Measurements from ENCODE around the gene FAM50A. TPM values are rescaled to one million over a fixed set of nuclear protein-coding genes. Genes with fewer than 3 reads are reported as not detected.
A peak's percentile ranks its signal among the peaks of the same experiment; 100 is the strongest.
"Not testable (repeated sequence)": the region's sequence is repeated elsewhere in the genome, so short reads cannot be mapped to it uniquely, and the experiment has no call there.

FAM50A gene
- total RNA-seq, 1 experiment from 2014 or later: 82.1 TPM

- DNase-seq: peak; percentile 87 to 97
- Histone ChIP-seq H3K27me3 (ENCODE audit: insufficient read depth, low read depth) (no peaks in the 10 kb centered on the region), H3K27ac (peak within 1 kb of the TSS; percentile 68), H3K9me3 (ENCODE audit: insufficient read depth, low read depth) (no peaks in the 10 kb centered on the region), H3F3A (ENCODE audit: insufficient read depth, low read depth) (peaks cover 9% of the 10 kb centered on the region; the same call in 1 of the 2 replicates), H3K4me1 (replicated peaks; ENCODE audit: insufficient read depth) (peaks cover 14% of the 10 kb centered on the region; the same call in 1 of the 2 replicates), H4K20me1 (ENCODE audit: insufficient read depth) (no peaks in the 10 kb centered on the region), H3K36me3 (ENCODE audit: low read depth) (no peaks in the 10 kb centered on the region), H3K4me3 (peak within 1 kb of the TSS; percentile 66), H3K79me2 (ENCODE audit: low read depth) (peaks cover 2% of the 10 kb centered on the region), H3K9me2 (ENCODE audit: insufficient read depth) (no peaks in the 10 kb centered on the region), H2AFZ (peak within 1 kb of the TSS; percentile 86), H3K4me2 (peak within 1 kb of the TSS; percentile 91)
- CTCF ChIA-PET: interaction anchor here (0.6 to 1.2 kb wide), 3 partner anchors 42 to 736 kb away, joined by 3 to 8 read pairs (median 4); partner anchors contain the start of gene FLNA
- intact Hi-C loops (cut with micrococcal nuclease; ENCODE audit: unreplicated experiment): loop anchor here (1.0 to 2.0 kb wide), 3 partner anchors 26 to 82 kb away; partner anchors contain the start of genes DNASE1L1 and FAM3A
- no peak for TF ChIP-seq CTCF (conservative IDR thresholded peaks at IDR 0.05)
- no peak for TF ChIP-seq EZH2 (IDR thresholded peaks at IDR 0.05; ENCODE audit: low read depth)
- POLR2A ChIA-PET (ENCODE audit: unreplicated experiment): interaction anchor here (0.6 to 1.9 kb wide), 18 partner anchors 9 to 533 kb away, joined by 3 to 14 read pairs (median 5); partner anchors contain the start of gene FAM3A
- no TSS peak for BruUV-seq (replicated peaks)
Measured at GRCh38 chrX:154490414-154491083, 46.6 kb downstream of the FAM50A start, which contains the start of gene SLC10A3. TSS of gene SLC10A3 (minus strand) at chrX:154490629. CDS start at chrX:154488940, 1,689 bp downstream.

GRCh38 chrX:154494715-154495114, 50.8 kb downstream of the FAM50A start:
- Histone ChIP-seq H3K9me2 (ENCODE audit: insufficient read depth) (no peaks in the 10 kb centered on the region), H3K4me1 (replicated peaks; ENCODE audit: insufficient read depth) (0 out of 2 replicates have a peak, but pooled peaks cover 4% of the 10 kb centered on the region), H3K27ac (no peak overlapping the region), H3K4me3 (no peak overlapping the region), H3K9me3 (ENCODE audit: insufficient read depth, low read depth) (no peaks in the 10 kb centered on the region), H2AFZ (no peak overlapping the region), H3F3A (ENCODE audit: insufficient read depth, low read depth) (0 out of 2 replicates have a peak, but pooled peaks cover 3% of the 10 kb centered on the region), H4K20me1 (ENCODE audit: insufficient read depth) (no peaks in the 10 kb centered on the region), H3K79me2 (ENCODE audit: low read depth) (no peaks in the 10 kb centered on the region), H3K4me2 (no peak overlapping the region), H3K27me3 (ENCODE audit: insufficient read depth, low read depth) (no peaks in the 10 kb centered on the region), H3K36me3 (ENCODE audit: low read depth) (no peaks in the 10 kb centered on the region)
- CTCF ChIA-PET: no interaction called here
- no peak for TF ChIP-seq CTCF (conservative IDR thresholded peaks at IDR 0.05)
- no peak for TF ChIP-seq EZH2 (IDR thresholded peaks at IDR 0.05; ENCODE audit: low read depth)
- no peak for DNase-seq
- POLR2A ChIA-PET (ENCODE audit: unreplicated experiment): no interaction called here
- BruUV-seq (replicated peaks): no TSS peak
- intact Hi-C loops (cut with micrococcal nuclease; ENCODE audit: unreplicated experiment): no loop called here

GRCh38 chrX:154495472-154495922, 51.6 kb downstream of the FAM50A start:
- TF ChIP-seq CTCF (conservative IDR thresholded peaks at IDR 0.05) (no peak), EZH2 (IDR thresholded peaks at IDR 0.05; ENCODE audit: low read depth) (no peak)
- intact Hi-C loops (cut with micrococcal nuclease; ENCODE audit: unreplicated experiment): no loop called here
- no peak for DNase-seq
- H3F3A ChIP-seq (ENCODE audit: insufficient read depth, low read depth): 0 out of 2 replicates have a peak, but pooled peaks cover 3% of the 10 kb centered on the region
- no peak overlapping the region for H3K4me3 ChIP-seq
- no peak overlapping the region for H3K4me2 ChIP-seq
- H3K4me1 ChIP-seq (replicated peaks; ENCODE audit: insufficient read depth): 0 out of 2 replicates have a peak, but pooled peaks cover 4% of the 10 kb centered on the region
- H3K27me3 ChIP-seq (ENCODE audit: insufficient read depth, low read depth): no peaks in the 10 kb centered on the region
- no peaks in the 10 kb centered on the region for H3K9me2 ChIP-seq (ENCODE audit: insufficient read depth)
- POLR2A ChIA-PET (ENCODE audit: unreplicated experiment): no interaction called here
- no TSS peak for BruUV-seq (replicated peaks)
- no peaks in the 10 kb centered on the region for H3K79me2 ChIP-seq (ENCODE audit: low read depth)
- CTCF ChIA-PET: no interaction called here
- no peak overlapping the region for H3K27ac ChIP-seq
- H3K9me3 ChIP-seq (ENCODE audit: insufficient read depth, low read depth): no peaks in the 10 kb centered on the region
- no peaks in the 10 kb centered on the region for H3K36me3 ChIP-seq (ENCODE audit: low read depth)
- no peaks in the 10 kb centered on the region for H4K20me1 ChIP-seq (ENCODE audit: insufficient read depth)
- no peak overlapping the region for H2AFZ ChIP-seq

GRCh38 chrX:154496591-154497137, 52.7 kb downstream of the FAM50A start:
- H3K27ac ChIP-seq; H2AFZ ChIP-seq; BruUV-seq (replicated peaks); intact Hi-C loops (cut with micrococcal nuclease; ENCODE audit: unreplicated experiment); H3K9me3 ChIP-seq (ENCODE audit: insufficient read depth, low read depth); H3K79me2 ChIP-seq (ENCODE audit: low read depth); H3K4me1 ChIP-seq (replicated peaks; ENCODE audit: insufficient read depth); H3K9me2 ChIP-seq (ENCODE audit: insufficient read depth); H3F3A ChIP-seq (ENCODE audit: insufficient read depth, low read depth); H3K4me3 ChIP-seq; H3K27me3 ChIP-seq (ENCODE audit: insufficient read depth, low read depth); DNase-seq; POLR2A ChIA-PET (ENCODE audit: unreplicated experiment); H3K36me3 ChIP-seq (ENCODE audit: low read depth); H3K4me2 ChIP-seq; H4K20me1 ChIP-seq (ENCODE audit: insufficient read depth): not testable (repeated sequence)
- CTCF ChIA-PET: interaction anchor here (0.7 kb wide), 1 partner anchor 25 kb away, joined by 5 read pairs; no protein-coding TSS in a partner anchor
